NCI-H2196 (cell line): Measurements from ENCODE around the gene MYO15B.
"Not testable (repeated sequence)": the region's sequence is repeated elsewhere in the genome, so short reads cannot be mapped to it uniquely, and the experiment has no call there.

Experiments
- DNase-seq: peaks from one replicate; lab custom pipeline; 2025; ENCODE audit not compliant: unreplicated experiment; lab: John Stamatoyannopoulos, UW

Gene MYO15B

DNA sequence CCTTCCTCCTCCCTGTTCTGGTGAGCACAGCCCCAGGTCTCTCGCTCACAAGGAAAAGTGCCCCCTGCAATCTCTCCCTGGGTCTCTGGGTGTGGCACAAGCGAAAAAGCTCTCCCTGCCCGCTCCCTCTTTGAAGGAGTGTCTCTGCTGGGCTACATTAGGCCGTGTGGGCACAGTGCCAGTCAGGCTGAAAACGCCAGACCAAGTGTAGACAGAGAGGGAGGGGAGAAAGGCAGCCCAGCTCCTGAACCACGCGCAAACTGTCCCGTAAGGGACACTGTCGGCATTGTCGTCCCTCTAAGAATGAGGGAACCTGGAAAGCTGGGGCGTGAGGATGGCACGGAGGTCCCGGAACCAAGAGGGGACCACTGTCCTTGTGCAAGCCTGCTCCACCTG lies 49.5 kb downstream of the MYO15B start:
- no peak for DNase-seq

DNA sequence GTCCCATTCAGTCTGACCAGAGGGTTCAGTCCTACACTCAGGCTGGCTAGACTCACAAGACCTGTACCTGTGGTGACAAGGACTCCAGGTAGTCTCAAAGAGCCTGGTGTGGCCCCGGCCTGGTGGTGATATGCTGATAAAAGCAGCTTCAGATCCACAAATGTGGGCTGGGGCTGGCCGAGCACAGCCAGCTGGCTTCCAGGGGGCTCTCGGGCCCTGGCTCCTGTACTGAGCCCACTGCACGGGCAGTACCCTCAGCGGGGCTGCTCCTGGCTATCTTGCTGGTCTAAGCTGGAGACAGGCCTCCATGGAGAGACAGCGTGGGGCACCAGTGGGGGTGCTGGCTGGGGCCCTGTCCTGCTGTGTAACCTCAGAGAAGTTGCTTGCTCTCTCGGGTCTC lies 50.0 kb downstream of the MYO15B start:
- no peak for DNase-seq

DNA sequence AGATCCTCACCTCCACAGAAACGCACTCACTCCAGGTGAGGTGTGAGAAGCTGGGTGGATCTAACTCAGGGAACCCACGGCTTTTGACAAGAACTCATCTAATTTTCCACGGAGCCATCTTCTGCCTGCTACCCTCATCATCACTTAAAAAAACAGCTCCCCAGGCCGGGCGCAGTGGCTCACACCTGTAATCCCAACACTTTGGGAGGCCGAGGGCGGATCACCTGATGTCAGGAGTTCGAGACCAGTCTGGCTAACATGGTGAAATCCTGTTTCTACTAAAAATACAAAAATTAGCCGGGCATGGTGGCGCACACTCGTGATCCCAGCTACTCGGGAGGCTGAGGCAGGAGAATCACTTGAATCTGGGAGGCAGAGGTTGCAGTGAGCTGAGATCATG lies 50.4 kb downstream of the MYO15B start:
- DNase-seq: not testable (repeated sequence)

DNA sequence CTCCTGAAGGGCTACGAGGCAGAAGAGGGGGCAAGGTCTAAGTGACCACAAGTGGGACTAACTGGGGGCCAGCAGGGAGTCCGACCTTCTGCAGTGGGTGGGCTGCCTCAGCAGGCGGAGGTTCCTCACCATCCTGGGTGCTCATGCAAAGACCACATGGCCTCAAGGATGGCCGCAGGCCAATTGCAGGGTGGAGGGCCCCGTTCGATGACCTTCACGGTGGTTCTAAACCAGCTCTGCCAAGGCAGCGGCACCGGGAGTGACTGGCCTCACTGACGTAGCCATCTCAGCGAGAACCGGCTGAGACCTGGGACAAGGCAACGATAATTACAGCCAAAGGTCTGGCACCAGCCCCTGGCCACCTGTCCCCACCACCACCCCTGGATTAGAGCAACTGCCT lies 51.3 kb downstream of the MYO15B start:
- no peak for DNase-seq

DNA sequence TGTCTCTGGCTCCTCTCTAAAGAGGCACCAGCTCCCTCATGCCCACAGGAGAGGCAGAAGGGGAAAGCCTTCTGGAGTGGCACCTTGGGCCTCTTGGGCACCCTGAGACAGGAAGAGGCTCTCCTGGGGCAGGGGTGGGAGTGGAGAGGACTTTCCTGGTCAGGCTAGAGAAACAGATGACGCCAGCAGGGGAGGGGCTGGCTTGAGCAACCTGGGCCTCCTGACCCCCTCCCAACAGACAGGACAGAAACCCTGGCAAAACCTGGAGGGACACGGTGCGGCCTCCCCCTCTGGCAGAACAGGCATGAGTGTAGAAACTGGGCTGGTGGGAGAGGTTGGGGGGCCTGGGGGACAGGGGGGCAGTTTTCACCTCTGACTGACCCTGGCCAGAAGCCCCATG lies 51.7 kb downstream of the MYO15B start:
- DNase-seq: no peak

DNA sequence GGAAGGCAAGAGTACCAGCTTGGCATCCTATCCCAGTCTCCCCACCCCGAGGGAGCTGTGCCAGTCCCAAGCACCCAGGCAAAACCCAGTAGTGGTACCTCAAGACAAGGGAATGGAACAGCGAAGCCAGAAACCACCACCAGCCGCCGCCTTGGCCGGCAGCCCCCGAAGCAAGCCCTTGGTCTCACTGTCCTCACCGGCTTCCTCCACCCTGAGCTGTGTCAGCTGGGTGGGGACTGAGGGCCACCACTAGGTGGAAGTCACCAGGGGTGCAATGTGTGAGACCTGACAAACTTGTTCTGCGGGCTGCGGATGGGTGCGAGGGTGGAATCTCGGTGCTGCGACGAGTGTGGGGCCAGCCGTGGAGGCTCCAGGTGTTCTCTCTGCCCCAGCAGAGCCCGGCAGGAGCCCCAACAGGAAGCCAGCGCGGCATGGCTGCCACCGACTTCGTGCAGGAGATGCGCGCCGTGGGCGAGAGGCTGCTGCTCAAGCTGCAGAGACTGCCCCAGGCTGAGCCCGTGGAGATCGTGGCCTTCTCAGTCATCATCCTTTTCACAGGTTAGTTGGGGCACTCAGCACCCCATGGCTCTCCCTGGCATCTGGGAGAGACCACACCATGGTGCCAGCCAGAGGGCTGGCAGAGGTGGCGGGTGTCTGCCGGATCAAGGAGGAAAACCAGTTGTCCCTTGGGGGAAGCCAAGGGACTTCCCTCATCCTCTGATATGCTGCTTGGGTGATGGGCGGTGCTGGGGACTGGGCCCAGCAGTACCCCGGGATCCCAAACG lies 52.4 kb downstream of the MYO15B start:
- DNase-seq: no peak

DNA sequence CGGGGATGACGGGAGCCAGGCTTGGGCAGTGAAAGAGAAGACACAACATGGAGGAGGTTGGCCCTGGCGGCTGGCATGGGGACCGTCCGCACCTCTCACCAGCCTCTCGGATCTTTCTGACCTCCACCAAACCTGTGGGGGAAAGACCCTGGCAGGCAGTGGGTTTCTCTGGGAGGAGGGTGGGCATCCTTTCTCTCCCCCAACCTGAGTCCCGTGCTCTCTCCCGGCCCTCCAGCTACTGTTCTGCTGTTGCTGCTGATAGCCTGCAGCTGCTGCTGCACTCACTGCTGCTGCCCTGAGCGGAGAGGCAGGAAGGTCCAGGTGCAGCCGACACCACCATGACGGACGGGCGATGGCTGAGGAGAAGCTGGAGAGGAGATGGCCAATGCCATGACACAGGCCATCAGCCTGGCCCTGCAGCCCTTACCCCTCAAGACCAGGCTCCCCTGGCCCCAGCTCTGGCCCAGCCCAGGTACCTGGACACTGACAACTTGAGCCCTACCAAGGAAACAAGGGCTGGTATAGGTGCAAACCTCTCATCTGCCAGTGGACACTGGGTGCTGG lies 53.0 kb downstream of the MYO15B start:
- no peak for DNase-seq

DNA sequence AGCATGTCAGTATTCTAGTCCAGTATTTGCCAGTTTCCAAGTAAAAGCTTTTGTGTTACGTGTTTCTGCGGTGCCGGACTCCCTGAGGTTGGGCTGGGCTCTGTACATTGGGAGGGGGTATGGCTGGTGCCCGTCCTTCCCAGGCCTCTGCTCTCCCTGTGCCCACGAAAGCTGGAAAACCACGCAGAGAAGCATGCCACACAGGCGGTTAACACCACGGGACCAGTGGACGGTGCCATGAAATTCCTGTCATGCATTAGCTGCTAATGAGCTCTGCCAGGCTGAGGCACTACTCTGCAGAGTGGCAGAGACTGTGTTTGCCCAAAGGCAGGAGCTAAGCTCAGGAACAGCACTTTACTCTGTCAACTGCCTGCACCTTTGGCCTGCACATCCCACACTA lies 53.7 kb downstream of the MYO15B start:
- DNase-seq: no peak

DNA sequence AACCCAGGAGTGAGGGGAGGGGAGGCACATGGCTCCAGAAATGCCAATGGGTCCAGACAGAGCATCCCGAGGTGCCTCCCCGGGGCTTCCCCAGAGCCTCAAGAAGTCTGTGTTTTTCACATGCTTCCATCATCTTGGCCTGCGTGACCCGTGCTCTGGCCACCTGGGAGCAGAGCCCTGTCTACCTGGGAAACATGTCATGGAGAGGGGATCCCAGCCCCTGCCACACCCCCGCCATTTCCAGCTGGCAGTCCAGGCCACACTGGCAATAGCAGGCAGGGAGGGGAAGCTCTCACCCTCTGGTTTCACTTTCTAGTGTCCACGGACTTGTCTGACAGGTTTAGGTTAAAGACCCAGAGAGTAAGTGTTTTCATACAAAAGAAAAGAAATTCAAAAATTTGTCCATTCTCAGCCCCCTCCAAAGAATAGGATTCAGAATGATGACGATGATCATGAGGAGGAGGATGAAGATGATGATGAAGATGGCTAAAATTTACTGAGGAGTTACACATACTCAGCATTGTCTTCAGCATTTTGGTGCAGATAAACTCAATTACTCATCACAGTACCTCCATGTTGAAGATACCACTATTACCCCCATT lies 54.7 kb downstream of the MYO15B start:
- DNase-seq: peak; percentile 28

DNA sequence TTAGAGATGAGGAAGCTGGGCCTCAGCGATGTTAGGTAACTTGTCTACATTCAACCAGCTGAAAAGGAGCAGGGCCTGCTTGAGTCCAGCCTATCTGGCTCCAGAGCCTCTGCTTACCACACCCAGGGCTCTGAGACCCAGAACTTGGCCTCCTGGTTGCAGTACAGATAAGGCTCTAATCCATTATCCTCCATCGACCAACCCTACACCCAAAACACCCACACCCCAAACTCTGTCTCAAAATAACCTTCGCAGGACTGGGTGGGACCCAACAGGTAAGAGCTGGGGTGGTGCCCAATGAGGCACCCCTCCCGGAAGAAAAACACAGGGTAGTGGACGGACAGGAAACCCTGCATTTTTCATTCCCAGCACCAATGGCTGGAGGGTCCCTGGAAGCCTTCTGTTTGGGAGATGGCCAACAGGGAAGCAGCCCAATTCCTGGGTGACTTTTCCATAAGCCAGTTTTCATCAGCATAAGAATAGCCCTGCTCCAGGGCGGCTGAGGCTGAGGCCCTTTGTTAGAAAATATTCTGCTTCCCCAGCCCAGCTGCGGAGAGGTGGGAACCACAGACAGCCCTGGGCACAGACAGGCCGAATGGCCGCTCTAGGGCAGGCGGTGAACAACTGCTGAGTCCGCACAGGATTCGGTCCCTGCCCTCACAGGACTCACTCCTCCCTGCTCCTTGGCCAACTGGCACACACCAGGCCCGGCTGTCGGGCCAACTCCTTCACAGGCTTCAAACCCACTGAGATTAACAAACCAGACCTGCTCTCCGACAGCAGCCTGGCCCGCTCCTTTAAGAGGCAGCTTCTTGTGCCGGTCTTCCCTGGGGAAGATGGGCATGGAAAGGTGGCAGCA lies 55.4 kb downstream of the MYO15B start:
- DNase-seq: no peak

DNA sequence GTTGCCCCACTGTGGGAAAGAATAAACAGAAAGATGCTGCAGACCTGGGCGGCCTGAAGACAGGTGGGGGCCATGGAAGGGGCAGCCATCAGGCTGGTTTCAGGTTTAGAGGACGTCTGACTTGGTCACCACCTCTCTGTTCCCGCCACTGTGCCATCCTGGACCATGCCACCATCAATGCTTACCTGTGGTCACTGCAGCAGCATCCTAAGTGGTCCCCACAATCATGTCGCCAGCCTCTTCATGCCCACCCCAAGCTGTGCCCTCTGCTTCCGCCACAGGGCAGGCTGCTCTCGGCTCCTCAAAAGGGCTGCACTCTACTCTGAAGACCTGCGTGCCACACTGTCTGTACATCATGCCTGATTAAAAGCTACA lies 56.0 kb downstream of the MYO15B start:
- DNase-seq: no peak

DNA sequence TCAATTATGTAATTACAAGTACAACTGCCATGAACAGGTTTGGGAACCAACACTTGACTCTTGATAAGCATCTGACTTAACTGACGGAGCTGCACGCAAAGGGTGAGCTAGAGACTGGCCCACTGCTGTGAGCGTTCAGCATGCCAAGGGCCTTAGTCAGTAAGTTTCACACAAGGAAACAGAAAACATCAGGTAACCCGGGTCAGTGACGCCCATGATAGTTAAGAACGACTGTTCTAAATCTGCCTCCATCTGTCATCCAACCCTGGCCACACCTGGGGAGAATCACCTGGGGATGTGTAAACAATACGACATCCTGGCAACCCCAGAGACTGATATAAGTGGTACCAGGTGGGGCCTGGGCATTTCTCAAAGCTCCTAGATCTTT lies 57.9 kb downstream of the MYO15B start:
- DNase-seq: peak; percentile 45

DNA sequence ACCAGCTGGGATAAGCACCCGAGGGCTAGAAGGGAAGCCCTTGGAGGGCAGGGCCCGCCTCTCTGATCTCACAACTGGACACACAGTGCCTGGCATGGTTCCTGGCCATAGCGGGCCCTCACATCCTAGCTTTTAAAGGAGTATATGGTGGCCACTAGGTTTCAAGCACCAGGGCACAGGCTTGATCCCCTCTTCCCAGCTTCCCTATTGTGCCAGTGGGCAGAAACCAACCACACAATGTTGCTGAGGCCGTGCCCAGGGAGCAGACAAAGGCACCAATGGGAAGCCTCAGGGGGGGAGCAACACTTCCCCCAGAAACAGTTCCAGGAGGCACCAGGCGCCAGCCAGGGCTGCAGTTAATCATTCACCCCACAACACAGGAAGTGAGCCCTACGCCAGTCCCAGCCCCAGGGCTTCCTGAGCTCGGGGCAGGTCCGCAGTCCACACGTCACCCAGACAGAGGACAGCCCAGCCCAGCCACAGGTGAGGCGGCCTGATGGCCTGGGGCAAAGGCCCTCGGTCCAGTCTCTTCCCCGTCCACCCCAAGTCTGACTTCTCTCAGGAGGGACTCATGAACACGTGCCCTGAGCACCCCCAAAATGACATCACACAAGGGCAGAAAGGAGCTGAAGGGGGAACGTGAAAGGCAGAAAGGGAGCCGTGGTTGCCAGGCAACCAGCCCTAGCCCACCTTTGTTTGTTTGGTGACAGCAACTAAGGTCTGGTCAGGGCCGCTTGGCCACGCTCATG lies 58.5 kb downstream of the MYO15B start:
- no peak for DNase-seq

DNA sequence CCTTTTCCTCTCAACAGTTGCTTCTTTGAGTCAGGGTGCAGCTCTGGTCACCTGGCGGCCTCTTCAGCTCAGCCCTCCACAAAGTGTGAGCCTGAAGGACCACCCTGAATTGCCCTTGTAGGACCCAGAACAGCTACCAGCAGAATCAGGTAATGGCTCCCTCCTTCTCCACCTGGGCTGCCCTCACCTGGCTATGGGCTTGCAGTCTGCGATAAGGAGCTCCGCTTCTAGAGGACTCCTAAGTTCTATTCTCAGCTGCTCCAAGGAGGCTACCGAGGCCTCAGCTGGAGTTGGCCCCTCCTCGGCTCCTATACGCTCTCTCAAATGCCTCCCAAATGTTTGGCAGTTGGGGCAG lies 59.0 kb downstream of the MYO15B start:
- no peak for DNase-seq

DNA sequence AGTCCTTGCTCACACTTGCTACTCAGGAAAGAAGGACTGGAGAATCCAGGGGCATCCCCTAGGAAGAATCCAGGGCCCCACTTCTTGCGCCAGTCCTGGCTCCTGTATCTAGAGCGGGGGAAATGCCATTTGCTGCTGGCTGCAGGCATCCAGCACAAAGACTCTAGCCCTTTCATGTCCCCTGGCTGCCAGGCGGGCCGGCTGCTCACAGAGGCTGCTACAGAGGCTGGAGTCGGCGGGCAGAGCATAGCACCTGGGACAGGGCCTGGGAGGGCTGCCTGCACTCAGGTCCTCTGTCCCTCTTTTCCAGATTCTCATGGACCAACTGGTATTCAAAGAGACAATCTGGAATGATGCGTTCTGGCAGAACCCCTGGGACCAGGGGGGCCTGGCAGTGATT lies 59.5 kb downstream of the MYO15B start:
- no peak for DNase-seq

DNA sequence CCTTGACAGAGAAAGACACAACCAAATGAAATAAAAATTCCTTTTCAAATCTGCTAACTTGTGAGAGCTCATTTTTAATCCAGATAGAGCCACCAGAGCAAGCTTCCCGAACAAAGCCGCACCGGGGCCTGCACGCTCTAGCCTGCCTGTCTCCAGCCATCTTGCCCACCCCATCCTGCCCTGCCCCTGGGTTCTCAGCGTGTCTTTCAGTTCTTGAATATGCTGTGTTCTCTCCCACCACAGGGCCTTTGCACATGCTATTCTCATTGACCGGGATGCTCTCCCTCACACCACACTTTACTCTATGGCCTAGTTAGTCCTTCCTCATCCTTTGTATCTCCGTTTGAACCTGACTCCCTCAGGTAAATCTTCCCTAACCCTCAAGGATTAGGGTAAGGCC lies 60.3 kb downstream of the MYO15B start:
- no peak for DNase-seq

DNA sequence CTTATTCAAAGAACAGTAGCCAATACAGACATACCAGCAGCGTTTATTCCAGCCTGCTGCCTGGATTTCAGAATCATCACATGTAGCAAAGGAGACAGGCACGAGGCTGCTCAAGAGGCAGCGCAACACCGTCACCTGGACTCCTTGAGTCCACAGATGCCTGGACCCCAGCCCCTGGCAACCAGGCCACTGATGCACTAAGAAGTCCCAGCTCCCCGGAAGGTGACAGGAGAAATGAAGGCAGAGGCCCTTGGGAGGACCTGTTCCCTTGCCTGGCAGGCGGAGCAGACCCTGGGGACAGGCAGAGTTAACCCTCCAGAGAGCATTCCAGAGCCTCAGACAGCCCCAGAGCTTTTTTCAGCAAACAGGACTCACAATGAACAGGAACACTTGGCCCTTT lies 62.1 kb downstream of the MYO15B start:
- no peak for DNase-seq

DNA sequence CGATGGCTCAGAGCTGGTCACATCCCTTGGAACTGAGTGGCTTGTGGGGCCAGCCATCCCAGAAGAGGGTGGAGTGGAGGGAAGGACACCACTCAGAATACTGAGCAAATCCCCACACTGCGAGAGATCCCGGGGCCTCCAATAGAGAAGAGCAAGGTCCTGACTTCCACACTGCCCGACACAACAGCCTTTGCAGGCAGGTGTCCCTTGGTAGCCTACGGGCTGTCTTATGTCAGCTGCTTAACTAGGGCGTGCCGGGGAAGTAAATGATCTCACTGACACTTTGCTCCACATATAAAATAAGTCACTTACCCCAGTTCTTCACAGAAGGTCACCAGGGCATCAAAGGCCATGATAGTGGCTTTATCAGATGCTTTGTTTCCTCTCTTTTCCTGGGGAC lies 63.3 kb downstream of the MYO15B start:
- DNase-seq: no peak

DNA sequence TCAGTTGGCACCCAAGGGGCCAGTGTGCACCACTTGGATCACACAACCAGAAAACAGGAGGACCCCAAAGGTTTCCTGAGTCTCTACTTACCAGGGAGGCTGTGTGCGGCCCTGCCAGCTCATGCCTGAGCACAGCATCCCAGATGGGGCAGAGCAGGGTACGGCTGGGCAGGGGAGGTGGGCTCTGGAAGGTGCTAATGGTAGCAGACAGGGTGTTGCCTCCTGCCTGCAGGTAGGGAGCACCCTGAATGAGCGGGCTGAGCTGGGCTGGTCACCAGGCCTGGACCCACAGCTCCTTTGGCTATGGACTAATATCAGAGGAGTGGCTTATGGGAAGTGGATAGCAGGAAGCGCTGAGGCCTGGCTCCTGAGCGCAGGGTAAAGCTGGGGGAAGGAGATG lies 64.7 kb downstream of the MYO15B start:
- no peak for DNase-seq

DNA sequence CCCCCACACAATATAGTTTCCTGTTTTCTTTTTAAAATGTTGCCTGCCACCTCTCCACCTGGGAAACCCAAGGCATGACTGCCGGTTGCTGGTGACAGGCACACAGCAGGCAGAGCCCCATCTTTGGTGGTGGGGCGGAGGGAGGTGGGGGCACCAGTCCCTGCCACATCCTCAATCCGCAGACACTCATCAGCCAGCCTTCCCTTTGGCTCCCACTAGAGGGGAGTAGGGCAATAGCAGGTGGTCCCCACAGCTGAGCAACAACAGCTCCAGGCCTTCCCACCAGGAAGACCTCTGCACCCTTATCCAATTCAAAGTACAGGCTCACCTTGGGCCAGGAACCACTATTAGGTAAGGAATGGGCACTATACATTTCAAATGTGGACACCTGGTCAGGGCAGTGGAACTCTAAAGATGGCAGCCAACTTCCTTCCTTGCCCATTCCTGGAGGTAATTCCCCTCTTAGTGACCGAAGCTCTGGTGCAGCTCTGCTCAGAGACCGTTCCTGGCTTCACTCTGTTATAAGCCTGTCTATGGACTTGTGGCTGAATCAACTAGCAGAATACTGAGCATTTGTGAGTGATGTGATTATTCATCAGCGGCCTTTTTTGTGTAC lies 65.4 kb downstream of the MYO15B start:
- peak; percentile 16 for DNase-seq

DNA sequence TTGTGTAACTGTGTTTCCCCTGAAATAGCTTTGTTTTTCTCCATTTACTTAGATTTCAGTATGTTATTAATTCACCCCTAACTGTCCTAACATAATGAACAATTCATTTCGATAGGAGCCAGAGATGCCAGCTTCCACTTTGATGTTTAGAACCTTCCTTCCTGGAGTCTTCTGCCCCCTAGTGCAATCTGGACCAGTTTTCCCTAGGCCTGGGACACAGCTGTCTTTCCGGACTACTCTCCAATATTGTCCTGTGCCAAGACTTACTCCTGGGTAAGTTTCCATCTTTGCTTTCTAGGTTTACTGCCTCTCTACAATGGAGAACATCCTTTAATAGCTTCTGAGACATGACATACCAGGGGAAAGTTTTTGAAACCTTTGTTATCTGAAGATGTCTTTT lies 66.6 kb downstream of the MYO15B start:
- DNase-seq: no peak
